ENCODE results near the gene ZNF304. TPM values are rescaled to one million over a fixed set of nuclear protein-coding genes. Genes with fewer than 3 reads are reported as not detected.

The ZNF304 gene
- total RNA-seq, 1 experiment from 2014 or later = 8.1 TPM

GRCh38 chr19:57362419-57362818 lies 11.3 kb downstream of the ZNF304 start:
- ChIA-PET POLR2A (ENCODE audit: unreplicated experiment) (no interaction called here), CTCF (no interaction called here)
- H3K27ac ChIP-seq (ENCODE audit: low read length) = no peak overlapping the region; the same call in 1 of the 2 replicates
- H3F3A ChIP-seq (ENCODE audit: low read length, unreplicated experiment) = no peaks in the 10 kb centered on the region
- no peak for DNase-seq
- TF ChIP-seq EZH2phosphoT487 (IDR thresholded peaks at IDR 0.05; ENCODE audit: borderline replicate concordance, low read length) (no peak), EZH2 (IDR thresholded peaks at IDR 0.05; ENCODE audit: low read length, unreplicated experiment) (no peak)
- TF ChIP-seq, protein P1, sequence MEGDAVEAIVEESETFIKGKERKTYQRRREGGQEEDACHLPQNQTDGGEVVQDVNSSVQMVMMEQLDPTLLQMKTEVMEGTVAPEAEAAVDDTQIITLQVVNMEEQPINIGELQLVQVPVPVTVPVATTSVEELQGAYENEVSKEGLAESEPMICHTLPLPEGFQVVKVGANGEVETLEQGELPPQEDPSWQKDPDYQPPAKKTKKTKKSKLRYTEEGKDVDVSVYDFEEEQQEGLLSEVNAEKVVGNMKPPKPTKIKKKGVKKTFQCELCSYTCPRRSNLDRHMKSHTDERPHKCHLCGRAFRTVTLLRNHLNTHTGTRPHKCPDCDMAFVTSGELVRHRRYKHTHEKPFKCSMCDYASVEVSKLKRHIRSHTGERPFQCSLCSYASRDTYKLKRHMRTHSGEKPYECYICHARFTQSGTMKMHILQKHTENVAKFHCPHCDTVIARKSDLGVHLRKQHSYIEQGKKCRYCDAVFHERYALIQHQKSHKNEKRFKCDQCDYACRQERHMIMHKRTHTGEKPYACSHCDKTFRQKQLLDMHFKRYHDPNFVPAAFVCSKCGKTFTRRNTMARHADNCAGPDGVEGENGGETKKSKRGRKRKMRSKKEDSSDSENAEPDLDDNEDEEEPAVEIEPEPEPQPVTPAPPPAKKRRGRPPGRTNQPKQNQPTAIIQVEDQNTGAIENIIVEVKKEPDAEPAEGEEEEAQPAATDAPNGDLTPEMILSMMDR (conservative IDR thresholded peaks at IDR 0.05; ENCODE audit: low read depth, low read length) = no peak
- ATAC-seq = no peak
- H3K4me3 ChIP-seq (ENCODE audit: low read length) = peak overlapping the region; percentile 80
- no peaks in the 10 kb centered on the region for H4K20me1 ChIP-seq (ENCODE audit: low read length)
- peak overlapping the region; percentile 90 for H2AFZ ChIP-seq (ENCODE audit: low read length)
- H3K4me2 ChIP-seq (ENCODE audit: low read length) = peak overlapping the region; percentile 85
- H3K27me3 ChIP-seq (ENCODE audit: low read length) = no peaks in the 10 kb centered on the region
- intact Hi-C loops (cut with micrococcal nuclease) = no loop called here
- H3K9me3 ChIP-seq (ENCODE audit: low read length) = no peaks in the 10 kb centered on the region
- peaks cover 20% of the 10 kb centered on the region for H3K36me3 ChIP-seq (ENCODE audit: low read depth, low read length)
- peaks cover 13% of the 10 kb centered on the region for H3K4me1 ChIP-seq (ENCODE audit: insufficient read depth, low read length)
- H3K9ac ChIP-seq (ENCODE audit: low read length) = peak overlapping the region; percentile 55
- H3K9me2 ChIP-seq (replicated peaks; ENCODE audit: low read length) = no peaks in the 10 kb centered on the region
- H3K79me2 ChIP-seq (ENCODE audit: low read length) = peaks cover 23% of the 10 kb centered on the region
- no TSS peak for BruUV-seq (replicated peaks)

- Histone ChIP-seq H3K9ac (ENCODE audit: low read length) (peak within 1 kb of the TSS; percentile 82), H4K20me1 (ENCODE audit: low read length) (no peaks in the 10 kb centered on the region), H3F3A (ENCODE audit: low read length, unreplicated experiment) (no peaks in the 10 kb centered on the region), H2AFZ (ENCODE audit: low read length) (peak within 1 kb of the TSS; percentile 90), H3K9me2 (replicated peaks; ENCODE audit: low read length) (no peaks in the 10 kb centered on the region), H3K4me3 (ENCODE audit: low read length) (peak within 1 kb of the TSS; percentile 80), H3K27me3 (ENCODE audit: low read length) (no peaks in the 10 kb centered on the region), H3K9me3 (ENCODE audit: low read length) (no peaks in the 10 kb centered on the region), H3K4me1 (ENCODE audit: insufficient read depth, low read length) (peaks cover 13% of the 10 kb centered on the region), H3K79me2 (ENCODE audit: low read length) (peaks cover 18% of the 10 kb centered on the region), H3K36me3 (ENCODE audit: low read depth, low read length) (peaks cover 17% of the 10 kb centered on the region), H3K4me2 (ENCODE audit: low read length) (peak within 1 kb of the TSS; percentile 85), H3K27ac (ENCODE audit: low read length) (peak within 1 kb of the TSS; percentile 32)
- no TSS peak for BruUV-seq (replicated peaks)
- POLR2A ChIA-PET (ENCODE audit: unreplicated experiment) = no interaction called here
- peak; percentile 99 for DNase-seq
- peak; percentile 99 for ATAC-seq
- TF ChIP-seq, protein P1 (conservative IDR thresholded peaks at IDR 0.05; ENCODE audit: low read depth, low read length) = no peak
- TF ChIP-seq EZH2 (IDR thresholded peaks at IDR 0.05; ENCODE audit: low read length, unreplicated experiment) = no peak
- TF ChIP-seq EZH2phosphoT487 (IDR thresholded peaks at IDR 0.05; ENCODE audit: borderline replicate concordance, low read length) = no peak
- intact Hi-C loops (cut with micrococcal nuclease) = loop anchor here (1.0 kb wide), 2 partner anchors 12 to 43 kb away; partner anchors contain the start of genes ZNF304 and ZNF543
- CTCF ChIA-PET = no interaction called here
Observed at GRCh38 chr19:57362997-57363687, 12.1 kb downstream of the ZNF304 start, which contains the start of the genes TRAPPC2B and ZNF547. TRAPPC2B (plus strand) TSS chr19:57363551; CDS start chr19:57364834, 1,283 bp downstream. ZNF547 (plus strand) TSS chr19:57363551; CDS start chr19:57368556, 5,005 bp downstream.

Measured in PC-3 (cell line).